ENCODE results near the gene GPS1.

GPS1 gene

GRCh38 chr17:82051776-82052637, at the start of gene GPS1, which contains the start of gene RFNG:
TSS of gene GPS1 (plus strand) at chr17:82051898. CDS start at chr17:82051932, 34 bp downstream.
TSS of gene RFNG (minus strand) at chr17:82051811. CDS start at chr17:82051766, 45 bp downstream.
- no peak within 1 kb of the TSS for H3K27ac ChIP-seq (ENCODE audit: low read length)
- peak within 1 kb of the TSS; percentile 84 for H3K4me3 ChIP-seq (ENCODE audit: low read length)
- peaks cover 43% of the 10 kb centered on the region for H3K36me3 ChIP-seq (ENCODE audit: insufficient read depth, low read depth, low read length)
- no peaks in the 10 kb centered on the region for H3K27me3 ChIP-seq (ENCODE audit: insufficient read depth, low read length)
- no peaks in the 10 kb centered on the region for H3K9me3 ChIP-seq (ENCODE audit: insufficient read depth, low read depth, low read length)
- no peaks in the 10 kb centered on the region for H3K4me1 ChIP-seq (ENCODE audit: insufficient read depth, low read length)
- peak within 1 kb of the TSS; percentile 76 for H3K9ac ChIP-seq (ENCODE audit: low read depth, low read length)

GRCh38 chr17:82003411-82004381, 48.0 kb upstream of the GPS1 start:
- no peaks in the 10 kb centered on the region for H3K9me3 ChIP-seq (ENCODE audit: insufficient read depth, low read depth, low read length)
- no peaks in the 10 kb centered on the region for H3K27me3 ChIP-seq (ENCODE audit: insufficient read depth, low read length)
- no peaks in the 10 kb centered on the region; the same call in 1 of the 2 replicates for H3K36me3 ChIP-seq (ENCODE audit: insufficient read depth, low read depth, low read length)
- H3K4me3 ChIP-seq (ENCODE audit: low read length) = no peak overlapping the region
- no peaks in the 10 kb centered on the region for H3K4me1 ChIP-seq (ENCODE audit: insufficient read depth, low read length)
- H3K9ac ChIP-seq (ENCODE audit: low read depth, low read length) = no peak overlapping the region
- H3K27ac ChIP-seq (ENCODE audit: low read length) = no peak overlapping the region

GRCh38 chr17:82004517-82005455, 46.9 kb upstream of the GPS1 start:
- Histone ChIP-seq H3K27me3 (ENCODE audit: insufficient read depth, low read length) (no peaks in the 10 kb centered on the region), H3K4me1 (ENCODE audit: insufficient read depth, low read length) (no peaks in the 10 kb centered on the region), H3K9me3 (ENCODE audit: insufficient read depth, low read depth, low read length) (no peaks in the 10 kb centered on the region), H3K4me3 (ENCODE audit: low read length) (no peak overlapping the region), H3K27ac (ENCODE audit: low read length) (no peak overlapping the region), H3K9ac (ENCODE audit: low read depth, low read length) (no peak overlapping the region), H3K36me3 (ENCODE audit: insufficient read depth, low read depth, low read length) (no peaks in the 10 kb centered on the region)

- Histone ChIP-seq H3K9me3 (ENCODE audit: insufficient read depth, low read depth, low read length) (no peaks in the 10 kb centered on the region), H3K27ac (ENCODE audit: low read length) (no peak overlapping the region), H3K9ac (ENCODE audit: low read depth, low read length) (no peak overlapping the region), H3K27me3 (ENCODE audit: insufficient read depth, low read length) (no peaks in the 10 kb centered on the region), H3K4me3 (ENCODE audit: low read length) (no peak overlapping the region), H3K36me3 (ENCODE audit: insufficient read depth, low read depth, low read length) (no peaks in the 10 kb centered on the region), H3K4me1 (ENCODE audit: insufficient read depth, low read length) (no peaks in the 10 kb centered on the region)
These were observed 45.9 kb upstream of the GPS1 start for GRCh38 chr17:82005701-82006348.

GRCh38 chr17:82006468-82007227, 45.0 kb upstream of the GPS1 start:
- Histone ChIP-seq H3K9me3 (ENCODE audit: insufficient read depth, low read depth, low read length) (no peaks in the 10 kb centered on the region), H3K27me3 (ENCODE audit: insufficient read depth, low read length) (no peaks in the 10 kb centered on the region), H3K4me1 (ENCODE audit: insufficient read depth, low read length) (no peaks in the 10 kb centered on the region), H3K27ac (ENCODE audit: low read length) (no peak overlapping the region), H3K4me3 (ENCODE audit: low read length) (no peak overlapping the region), H3K36me3 (ENCODE audit: insufficient read depth, low read depth, low read length) (no peaks in the 10 kb centered on the region), H3K9ac (ENCODE audit: low read depth, low read length) (no peak overlapping the region)

- H3K27ac ChIP-seq (ENCODE audit: low read length) = no peak overlapping the region
These were observed 44.5 kb upstream of the GPS1 start for GRCh38 chr17:82007228-82007494.

GRCh38 chr17:82007495-82008257, 44.0 kb upstream of the GPS1 start:
- no peak overlapping the region for H3K4me3 ChIP-seq (ENCODE audit: low read length)
- no peaks in the 10 kb centered on the region for H3K36me3 ChIP-seq (ENCODE audit: insufficient read depth, low read depth, low read length)
- no peaks in the 10 kb centered on the region for H3K9me3 ChIP-seq (ENCODE audit: insufficient read depth, low read depth, low read length)
- H3K27me3 ChIP-seq (ENCODE audit: insufficient read depth, low read length) = no peaks in the 10 kb centered on the region
- no peak overlapping the region for H3K27ac ChIP-seq (ENCODE audit: low read length)
- no peak overlapping the region for H3K9ac ChIP-seq (ENCODE audit: low read depth, low read length)
- no peaks in the 10 kb centered on the region for H3K4me1 ChIP-seq (ENCODE audit: insufficient read depth, low read length)

More at GRCh38 chr17:82007228-82007494, 44.5 kb upstream of the GPS1 start:
- Histone ChIP-seq H3K9me3 (ENCODE audit: insufficient read depth, low read depth, low read length) (no peaks in the 10 kb centered on the region), H3K9ac (ENCODE audit: low read depth, low read length) (no peak overlapping the region), H3K4me3 (ENCODE audit: low read length) (no peak overlapping the region), H3K27me3 (ENCODE audit: insufficient read depth, low read length) (no peaks in the 10 kb centered on the region), H3K36me3 (ENCODE audit: insufficient read depth, low read depth, low read length) (no peaks in the 10 kb centered on the region), H3K4me1 (ENCODE audit: insufficient read depth, low read length) (no peaks in the 10 kb centered on the region)

GRCh38 chr17:82008258-82008940, 43.3 kb upstream of the GPS1 start:
- Histone ChIP-seq H3K27ac (ENCODE audit: low read length) (no peak overlapping the region), H3K9me3 (ENCODE audit: insufficient read depth, low read depth, low read length) (no peaks in the 10 kb centered on the region), H3K9ac (ENCODE audit: low read depth, low read length) (no peak overlapping the region)

GRCh38 chr17:82008941-82009405, 42.7 kb upstream of the GPS1 start:
- no peaks in the 10 kb centered on the region for H3K9me3 ChIP-seq (ENCODE audit: insufficient read depth, low read depth, low read length)
- H3K36me3 ChIP-seq (ENCODE audit: insufficient read depth, low read depth, low read length) = no peaks in the 10 kb centered on the region
- H3K9ac ChIP-seq (ENCODE audit: low read depth, low read length) = no peak overlapping the region
- no peaks in the 10 kb centered on the region for H3K4me1 ChIP-seq (ENCODE audit: insufficient read depth, low read length)
- no peak overlapping the region for H3K27ac ChIP-seq (ENCODE audit: low read length)
- no peak overlapping the region for H3K4me3 ChIP-seq (ENCODE audit: low read length)
- no peaks in the 10 kb centered on the region for H3K27me3 ChIP-seq (ENCODE audit: insufficient read depth, low read length)

More at GRCh38 chr17:82008258-82008940, 43.3 kb upstream of the GPS1 start:
- H3K27me3 ChIP-seq (ENCODE audit: insufficient read depth, low read length) = no peaks in the 10 kb centered on the region
- no peaks in the 10 kb centered on the region for H3K36me3 ChIP-seq (ENCODE audit: insufficient read depth, low read depth, low read length)
- H3K4me3 ChIP-seq (ENCODE audit: low read length) = no peak overlapping the region
- no peaks in the 10 kb centered on the region for H3K4me1 ChIP-seq (ENCODE audit: insufficient read depth, low read length)

Data from iPS-20b (cell line).